H9 (cell line): ENCODE data around the gene SELPLG. TPM values are rescaled to one million over a fixed set of nuclear protein-coding genes. Genes with fewer than 3 reads are reported as not detected.

Experiments
- DNase-seq: peaks from one replicate; pipeline ENCODE4 v3.0.0-alpha.2; 2017
- H2AFZ ChIP-seq: one replicate; pipeline ENCODE4 v1.6.1; 2013; ENCODE audit warnings: mild to moderate bottlenecking, low read length, control low read depth, moderate library complexity
- H2AK5ac ChIP-seq: 2 replicates; pipeline ENCODE4 v1.6.1; 2013; ENCODE audit warnings: low read length, control low read depth, mixed read lengths; ENCODE audit not compliant: insufficient read length
- H2BK120ac ChIP-seq: one replicate; pipeline ENCODE4 v1.6.1; 2013; ENCODE audit warnings: low read depth, mild to moderate bottlenecking, low read length, control low read depth, inconsistent platforms; ENCODE audit not compliant: poor library complexity, severe bottlenecking
- H2BK12ac ChIP-seq: 2 replicates; pipeline ENCODE4 v1.6.1; 2013; ENCODE audit warnings: low read length, control low read depth, mixed read lengths, low read depth; ENCODE audit not compliant: insufficient read length
- H2BK15ac ChIP-seq: 2 replicates; pipeline ENCODE4 v1.6.1; 2013; ENCODE audit warnings: low read depth, low read length, control low read depth
- H2BK20ac ChIP-seq: one replicate; pipeline ENCODE4 v1.6.1; 2013; ENCODE audit warnings: low read depth, mild to moderate bottlenecking, low read length, control low read depth, inconsistent platforms; ENCODE audit not compliant: poor library complexity, severe bottlenecking
- H2BK5ac ChIP-seq: 2 replicates; pipeline ENCODE4 v1.6.1; 2013; ENCODE audit warnings: low read length, control low read depth, mixed read lengths; ENCODE audit not compliant: insufficient read length
- H3K14ac ChIP-seq: 2 replicates; pipeline ENCODE4 v1.6.1; 2013; ENCODE audit warnings: low read length, control low read depth; ENCODE audit not compliant: insufficient read depth
- H3K18ac ChIP-seq: 2 replicates; pipeline ENCODE4 v1.6.1; 2013; ENCODE audit warnings: low read depth, mild to moderate bottlenecking, mixed read lengths, low read length, control low read depth; ENCODE audit not compliant: insufficient read length
- H3K23ac ChIP-seq: 2 replicates; pipeline ENCODE4 v1.6.1; 2013; ENCODE audit warnings: low read length, control low read depth, mixed read lengths, low read depth; ENCODE audit not compliant: insufficient read length
- H3K23me2 ChIP-seq: 2 replicates; pipeline ENCODE4 v1.6.1; 2013; ENCODE audit warnings: low read depth, mild to moderate bottlenecking, mixed read lengths, low read length, control low read depth; ENCODE audit not compliant: insufficient read length, poor library complexity, severe bottlenecking
- H3K27ac ChIP-seq: 2 replicates; pipeline ENCODE4 v1.5.1; 2013; ENCODE audit warnings: low read length, control low read depth, mixed read lengths, low read depth; ENCODE audit not compliant: insufficient read length
- H3K27me3 ChIP-seq: 2 replicates; pipeline ENCODE4 v1.6.1; 2013; ENCODE audit warnings: low read length, control low read depth, inconsistent platforms; ENCODE audit not compliant: insufficient read depth
- H3K4ac ChIP-seq: 2 replicates; pipeline ENCODE4 v1.6.1; 2013; ENCODE audit warnings: low read depth, mild to moderate bottlenecking, control low read depth, inconsistent platforms, low read length, moderate library complexity
- H3K4me1 ChIP-seq: 2 replicates; pipeline ENCODE4 v1.6.1; 2013; ENCODE audit warnings: low read length, control low read depth, inconsistent platforms; ENCODE audit not compliant: insufficient read depth
- H3K4me2 ChIP-seq: 2 replicates; pipeline ENCODE4 v1.6.1; 2013; ENCODE audit warnings: low read length, control low read depth, mixed read lengths; ENCODE audit not compliant: insufficient read length, insufficient read depth
- H3K56ac ChIP-seq: 2 replicates; pipeline ENCODE4 v1.6.1; 2013; ENCODE audit warnings: low read depth, mild to moderate bottlenecking, mixed read lengths, low read length, control low read depth; ENCODE audit not compliant: insufficient read length
- H3K79me1 ChIP-seq: 2 replicates; pipeline ENCODE4 v1.6.1; 2013; ENCODE audit warnings: low read depth, mild to moderate bottlenecking, moderate library complexity, low read length, control low read depth, inconsistent platforms; ENCODE audit not compliant: insufficient read depth, poor library complexity, severe bottlenecking
- H3K79me2 ChIP-seq: 2 replicates; pipeline ENCODE4 v1.6.1; 2013; ENCODE audit warnings: low read length, control low read depth, inconsistent platforms; ENCODE audit not compliant: insufficient read depth
- H3K9ac ChIP-seq: 2 replicates; pipeline ENCODE4 v1.6.1; 2013; ENCODE audit warnings: low read length, control low read depth, mixed read lengths; ENCODE audit not compliant: insufficient read length; ENCODE audit errors: extremely low read depth
- H3K9me3 ChIP-seq: one replicate; pipeline ENCODE4 v1.6.1; 2013; ENCODE audit warnings: low read depth, low read length, inconsistent platforms; ENCODE audit not compliant: control insufficient read depth
- H3T11ph ChIP-seq: one replicate; pipeline ENCODE4 v1.6.1; 2013; ENCODE audit warnings: mild to moderate bottlenecking, low read length, control low read depth, inconsistent platforms
- H4K20me1 ChIP-seq: one replicate; pipeline ENCODE4 v1.6.1; 2013; ENCODE audit not compliant: control insufficient read depth, insufficient read length, insufficient read depth
- H4K5ac ChIP-seq: 2 replicates; pipeline ENCODE4 v1.6.1; 2013; ENCODE audit warnings: low read depth, mild to moderate bottlenecking, mixed read lengths, low read length, control low read depth; ENCODE audit not compliant: insufficient read length
- H4K8ac ChIP-seq: replicated peaks from 2 replicates; pipeline ENCODE4 v1.6.1; 2013; ENCODE audit warnings: low read length, control low read depth, mixed read lengths, low read depth; ENCODE audit not compliant: insufficient read length
- H4K91ac ChIP-seq: 2 replicates; pipeline ENCODE4 v1.6.1; 2013; ENCODE audit warnings: low read depth, mild to moderate bottlenecking, moderate library complexity, mixed read lengths, low read length, control low read depth; ENCODE audit not compliant: insufficient read length
- H3K27ac Mint-ChIP-seq, 3 experiments: 2 replicates in 2 of 3; 3 replicates in 1 of 3; pipeline ENCODE4 v1.8.0; 2020 to 2021; ENCODE audit warnings: mixed read lengths in 3 of 3, mild to moderate bottlenecking in 1 of 3, moderate library complexity in 1 of 3
- H3K27me3 Mint-ChIP-seq: 2 replicates; pipeline ENCODE4 v1.8.0; 2021; ENCODE audit warnings: low read depth, mild to moderate bottlenecking, moderate library complexity, mixed read lengths
- H3K36me3 Mint-ChIP-seq, 3 experiments: 2 replicates in 2 of 3; 3 replicates in 1 of 3; pipeline ENCODE4 v1.8.0; 2020 to 2021; ENCODE audit warnings: low read depth in 3 of 3, mixed read lengths in 3 of 3; ENCODE audit not compliant: insufficient read depth in 1 of 3
- H3K4me1 Mint-ChIP-seq, 2 experiments: 2 replicates each; pipeline ENCODE4 v1.8.0; 2020; ENCODE audit warnings: mixed read lengths in 2 of 2
- H3K4me3 Mint-ChIP-seq, 2 experiments: 2 replicates in 1 of 2; 3 replicates in 1 of 2; pipeline ENCODE4 v1.8.0; 2020 to 2021; ENCODE audit warnings: mild to moderate bottlenecking in 2 of 2, mixed read lengths in 2 of 2, moderate library complexity in 1 of 2
- H3K9me3 Mint-ChIP-seq, 2 experiments: 2 replicates in 1 of 2; 3 replicates in 1 of 2; pipeline ENCODE4 v1.8.0; 2020; ENCODE audit warnings: mild to moderate bottlenecking in 2 of 2, mixed read lengths in 2 of 2, moderate library complexity in 1 of 2
- WGBS: extraction: QIAGEN DNeasy Blood & Tissue Kit; methylation state at CpG from one replicate; pipeline ENCODE4 v1.1.7; 2013; ENCODE audit warnings: missing lambda C conversion rate, low lambda C conversion rate, mixed read lengths; ENCODE audit not compliant: insufficient read length; ENCODE audit errors: extremely low coverage; 5-methylcytosine and 5-hydroxymethylcytosine counted together
- total RNA-seq: library from RNA; stranded (reverse); gene quantifications from 2 replicates; pipeline ENCODE4 v1.2.1, GENCODE V29; 2021
- TF ChIP-seq, protein P1 (sequence below): fragments of 200-600 bp; sonication (generic); conservative IDR thresholded peaks from 3 replicates; pipeline ENCODE4 v1.8.0; 2021; ENCODE audit warnings: antibody characterized with exemption, mild to moderate bottlenecking

Gene SELPLG
- total RNA-seq, 1 experiment from 2014 or later: 0.15 TPM

DNA sequence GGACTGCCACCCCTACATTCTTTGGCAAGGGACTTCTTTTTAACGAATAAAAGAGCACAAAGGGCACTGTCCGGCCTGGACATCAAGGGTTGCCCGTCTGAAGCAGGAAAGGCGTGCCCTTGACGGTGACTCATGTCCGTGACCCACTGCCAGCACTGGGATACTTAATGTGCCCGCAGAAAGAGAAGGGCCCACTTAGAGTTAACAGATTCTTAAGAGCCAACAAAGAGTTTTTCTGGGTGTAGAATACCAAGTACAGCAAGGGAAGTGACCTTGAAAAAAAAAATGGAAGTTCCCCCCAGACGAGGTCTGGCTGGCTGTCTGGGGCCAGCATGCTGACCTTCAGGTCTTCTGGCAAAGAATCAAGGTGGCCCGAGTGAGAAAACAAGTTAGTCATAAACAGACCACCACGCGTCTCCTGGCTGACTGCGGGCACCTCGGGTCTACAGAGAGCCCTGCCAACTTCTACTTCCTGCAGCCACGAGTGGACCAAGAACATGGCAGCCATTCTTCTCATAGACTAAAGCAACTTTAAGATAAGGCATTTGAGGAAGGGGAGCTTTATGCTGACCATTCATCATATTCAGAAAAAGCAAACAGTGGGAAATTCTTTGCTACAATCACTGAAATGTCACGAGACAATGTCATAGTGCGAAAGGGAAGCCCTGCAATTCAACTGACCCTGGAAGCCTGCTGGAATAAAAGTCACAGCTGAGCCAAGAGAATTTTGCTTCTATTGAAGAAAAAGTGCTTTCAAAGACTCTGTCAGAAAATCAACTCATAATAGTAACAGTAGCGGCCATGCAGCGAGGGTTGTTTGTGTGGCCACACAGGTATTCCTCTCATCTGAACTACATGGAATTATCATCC lies 10.5 kb upstream of the SELPLG start:
- Mint-ChIP-seq H3K27ac (peak overlapping the region; percentile 25 to 90 (median 32); a peak in 3 of 7 replicates), H3K4me3 (no peak overlapping the region; a peak in 1 of 5 replicates), H3K9me3 (no peaks in the 10 kb centered on the region), H3K36me3 (peaks cover 14 to 55% (median 36%) of the 10 kb centered on the region in 3 experiments; a peak in 6 of 7 replicates), H3K27me3 (no peaks in the 10 kb centered on the region), H3K4me1 (peaks cover 30 to 36% of the 10 kb centered on the region in 2 experiments)
- Histone ChIP-seq H2BK5ac (no peak overlapping the region), H3K14ac (no peak overlapping the region), H4K8ac (no peak overlapping the region), H2AFZ (no peak overlapping the region), H3K79me1 (no peaks in the 10 kb centered on the region), H2BK120ac (no peak overlapping the region), H3K9me3 (no peaks in the 10 kb centered on the region), H3K9ac (no peak overlapping the region), H3K23ac (no peak overlapping the region), H3K79me2 (no peaks in the 10 kb centered on the region), H3K27ac (no peak overlapping the region), H3K4me2 (no peak overlapping the region), H3K56ac (no peak overlapping the region), H3K27me3 (no peaks in the 10 kb centered on the region), H3K18ac (no peak overlapping the region), H4K5ac (no peak overlapping the region), H3K4me1 (no peaks in the 10 kb centered on the region; the same call in 1 of the 2 replicates), H2BK12ac (no peak overlapping the region), H3K4ac (no peak overlapping the region), H2BK20ac (no peak overlapping the region), H2AK5ac (no peak overlapping the region), H4K20me1 (no peaks in the 10 kb centered on the region), H4K91ac (no peak overlapping the region), H3K23me2 (no peaks in the 10 kb centered on the region), H3T11ph (no peak overlapping the region), H2BK15ac (no peak overlapping the region)
- WGBS: no CpG with 5 or more reads among the region's 18 CpGs
- peak; percentile 23 for DNase-seq
- TF ChIP-seq, protein P1, sequence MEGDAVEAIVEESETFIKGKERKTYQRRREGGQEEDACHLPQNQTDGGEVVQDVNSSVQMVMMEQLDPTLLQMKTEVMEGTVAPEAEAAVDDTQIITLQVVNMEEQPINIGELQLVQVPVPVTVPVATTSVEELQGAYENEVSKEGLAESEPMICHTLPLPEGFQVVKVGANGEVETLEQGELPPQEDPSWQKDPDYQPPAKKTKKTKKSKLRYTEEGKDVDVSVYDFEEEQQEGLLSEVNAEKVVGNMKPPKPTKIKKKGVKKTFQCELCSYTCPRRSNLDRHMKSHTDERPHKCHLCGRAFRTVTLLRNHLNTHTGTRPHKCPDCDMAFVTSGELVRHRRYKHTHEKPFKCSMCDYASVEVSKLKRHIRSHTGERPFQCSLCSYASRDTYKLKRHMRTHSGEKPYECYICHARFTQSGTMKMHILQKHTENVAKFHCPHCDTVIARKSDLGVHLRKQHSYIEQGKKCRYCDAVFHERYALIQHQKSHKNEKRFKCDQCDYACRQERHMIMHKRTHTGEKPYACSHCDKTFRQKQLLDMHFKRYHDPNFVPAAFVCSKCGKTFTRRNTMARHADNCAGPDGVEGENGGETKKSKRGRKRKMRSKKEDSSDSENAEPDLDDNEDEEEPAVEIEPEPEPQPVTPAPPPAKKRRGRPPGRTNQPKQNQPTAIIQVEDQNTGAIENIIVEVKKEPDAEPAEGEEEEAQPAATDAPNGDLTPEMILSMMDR: no peak
